Panc1 (cell line): ENCODE results near the gene HHAT. TPM values are rescaled to one million over a fixed set of nuclear protein-coding genes. Genes with fewer than 3 reads are reported as not detected.

Source experiments
- ATAC-seq: fragments of 200-7000 bp; cut with Tn5 transposase; 2 replicates; pipeline ENCODE4 v1.9.1; 2020; ENCODE audit warnings: mild to moderate bottlenecking, moderate library complexity
- BruUV-seq: library from RNA; stranded (reverse); fragments of 400-500 nt; replicated peaks from 2 replicates; lab custom pipeline; 2021; lab: Mats Ljungman, UMichigan
- CTCF ChIA-PET: fragments of 300-600 bp; sonication (Branson Sonifier 250); formaldehyde crosslinking; loops from one replicate; lab custom pipeline; 2022; ENCODE audit warnings: antibody characterized with exemption; lab: Charles Lee
- POLR2A ChIA-PET: fragments of 300-600 bp; sonication (Branson Sonifier 250); formaldehyde crosslinking; loops from one replicate; lab custom pipeline; 2022; ENCODE audit warnings: antibody characterized with exemption; lab: Charles Lee
- DNase-seq: peaks from one replicate; pipeline ENCODE4 v3.0.0-alpha.2; 2010; ENCODE audit warnings: low read depth, low spot score
- H3K27ac ChIP-seq: 2 replicates; pipeline ENCODE4 v1.5.1; 2011; ENCODE audit warnings: mild to moderate bottlenecking, low read length, inconsistent platforms
- H3K27me3 ChIP-seq: fragments of 200-500 bp; sonication (Bioruptor generic); 2 replicates; pipeline ENCODE4 v1.6.0; 2014; ENCODE audit warnings: low read length, inconsistent platforms; ENCODE audit not compliant: control insufficient read depth, insufficient read depth
- H3K36me3 ChIP-seq: fragments of 200-500 bp; sonication (Bioruptor generic); 2 replicates; pipeline ENCODE4 v1.5.1; 2014; ENCODE audit warnings: inconsistent platforms, mild to moderate bottlenecking, low read length, moderate library complexity; ENCODE audit not compliant: control insufficient read depth, insufficient read depth
- H3K4me1 ChIP-seq: 2 replicates; pipeline ENCODE4 v1.5.1; 2011; ENCODE audit warnings: inconsistent platforms, mild to moderate bottlenecking, low read length, moderate library complexity; ENCODE audit not compliant: control insufficient read depth, insufficient read depth
- H3K4me3 ChIP-seq, 2 experiments: 2 replicates each; pipeline ENCODE4 v1.5.1; 2011 to 2012; ENCODE audit warnings: low read depth in 2 of 2, low read length in 2 of 2, mild to moderate bottlenecking in 2 of 2, inconsistent platforms in 1 of 2, moderate library complexity in 1 of 2
- H3K9me3 ChIP-seq: fragments of 200-500 bp; sonication (Bioruptor generic); 2 replicates; pipeline ENCODE4 v1.5.1; 2014; ENCODE audit warnings: low read depth, mild to moderate bottlenecking, inconsistent platforms, low read length, moderate library complexity; ENCODE audit not compliant: control insufficient read depth, insufficient read depth
- CTCF ChIP-seq: fragments of 450-650 bp; IDR thresholded peaks from 2 replicates; pipeline ENCODE4 v1.5.1; 2017; ENCODE audit warnings: mild to moderate bottlenecking
- POLR2AphosphoS5 ChIP-seq: IDR thresholded peaks from 2 replicates; pipeline ENCODE4 v1.6.1; 2012; ENCODE audit warnings: mild to moderate bottlenecking, low read depth, low read length, moderate library complexity
- REST ChIP-seq, 2 experiments: IDR thresholded peaks; 2 replicates each; pipeline ENCODE4 v1.6.1; 2011 to 2012; ENCODE audit warnings: low read depth in 2 of 2, control low read depth in 1 of 2, low read length in 1 of 2, mild to moderate bottlenecking in 1 of 2, moderate library complexity in 1 of 2; ENCODE audit not compliant: insufficient read depth in 1 of 2
- SIN3A ChIP-seq: IDR thresholded peaks from 2 replicates; pipeline ENCODE4 v1.6.1; 2012; ENCODE audit warnings: low read depth, mild to moderate bottlenecking, low read length, moderate library complexity, borderline replicate concordance; ENCODE audit not compliant: insufficient read depth
- TCF7L2 ChIP-seq: IDR thresholded peaks from 2 replicates; pipeline ENCODE4 v1.6.1; 2011; ENCODE audit warnings: mild to moderate bottlenecking, low read depth, low read length, inconsistent platforms
- in situ Hi-C: cut with HindIII; loops from 2 replicates; pipeline ENCODE4 v1.10.0; 2016; ENCODE audit warnings: low sequenced_read_pairs, low pct_unique_long_range_greater_than_20kb
- intact Hi-C: fragments of 100-400 bp; cut with micrococcal nuclease; formaldehyde crosslinking; loops from one replicate; pipeline ENCODE4 v1.10.0; 2022; ENCODE audit not compliant: unreplicated experiment
- total RNA-seq: library from RNA; stranded (reverse); gene quantifications from one replicate; pipeline ENCODE4 v1.2.1, GENCODE V29; 2021; ENCODE audit not compliant: unreplicated experiment

HHAT gene
- total RNA-seq, 1 experiment from 2014 or later: 2.3 TPM

GRCh38 chr1:210724768-210725167 is 396.1 kb downstream of the HHAT start:
- ATAC-seq (no peak), DNase-seq (no peak)
- H3K36me3 ChIP-seq: no peaks in the 10 kb centered on the region
- H3K27me3 ChIP-seq: no peaks in the 10 kb centered on the region
- H3K4me3 ChIP-seq: no peak overlapping the region
- no peaks in the 10 kb centered on the region for H3K4me1 ChIP-seq
- no peak overlapping the region for H3K27ac ChIP-seq
- intact Hi-C loops: no loop called here
- BruUV-seq: no TSS peak
- in situ Hi-C loops: no loop called here
- H3K9me3 ChIP-seq: no peaks in the 10 kb centered on the region
- TF ChIP-seq CTCF: no peak
- TF ChIP-seq SIN3A: no peak
- no peak for TF ChIP-seq REST (IDR thresholded peaks at IDR 0.05; ENCODE audit: insufficient read depth in 1 of 2, low read depth in 2 of 2, low read length in 1 of 2)
- no peak for TF ChIP-seq POLR2AphosphoS5
- no peak for TF ChIP-seq TCF7L2
- ChIA-PET POLR2A (no interaction called here), CTCF (no interaction called here)

Other genes starting within 250 kb of the HHAT start
- 0.31 TPM for gene SERTAD4, start 96.1 kb upstream of the HHAT start, total RNA-seq